Activated naive CD8-positive, alpha-beta T cell (primary cell): ENCODE data around the gene SOD2.
"Not testable (repeated sequence)": the region's sequence is repeated elsewhere in the genome, so short reads cannot be mapped to it uniquely, and the experiment has no call there.

Experiments used
- H3K27ac Mint-ChIP-seq: one replicate; pipeline ENCODE4 v1.8.0; 2021; ENCODE audit warnings: mixed read lengths
- H3K27me3 Mint-ChIP-seq: one replicate; pipeline ENCODE4 v1.8.0; 2021; ENCODE audit warnings: mixed read lengths
- H3K36me3 Mint-ChIP-seq: one replicate; pipeline ENCODE4 v1.8.0; 2021; ENCODE audit warnings: mixed read lengths
- H3K4me1 Mint-ChIP-seq: one replicate; pipeline ENCODE4 v1.8.0; 2021; ENCODE audit warnings: low read depth, mixed read lengths
- H3K4me3 Mint-ChIP-seq: one replicate; pipeline ENCODE4 v1.8.0; 2021; ENCODE audit warnings: mild to moderate bottlenecking, mixed read lengths
- H3K9me3 Mint-ChIP-seq: one replicate; pipeline ENCODE4 v1.8.0; 2021; ENCODE audit warnings: low read depth, mixed read lengths

SOD2 gene

DNA sequence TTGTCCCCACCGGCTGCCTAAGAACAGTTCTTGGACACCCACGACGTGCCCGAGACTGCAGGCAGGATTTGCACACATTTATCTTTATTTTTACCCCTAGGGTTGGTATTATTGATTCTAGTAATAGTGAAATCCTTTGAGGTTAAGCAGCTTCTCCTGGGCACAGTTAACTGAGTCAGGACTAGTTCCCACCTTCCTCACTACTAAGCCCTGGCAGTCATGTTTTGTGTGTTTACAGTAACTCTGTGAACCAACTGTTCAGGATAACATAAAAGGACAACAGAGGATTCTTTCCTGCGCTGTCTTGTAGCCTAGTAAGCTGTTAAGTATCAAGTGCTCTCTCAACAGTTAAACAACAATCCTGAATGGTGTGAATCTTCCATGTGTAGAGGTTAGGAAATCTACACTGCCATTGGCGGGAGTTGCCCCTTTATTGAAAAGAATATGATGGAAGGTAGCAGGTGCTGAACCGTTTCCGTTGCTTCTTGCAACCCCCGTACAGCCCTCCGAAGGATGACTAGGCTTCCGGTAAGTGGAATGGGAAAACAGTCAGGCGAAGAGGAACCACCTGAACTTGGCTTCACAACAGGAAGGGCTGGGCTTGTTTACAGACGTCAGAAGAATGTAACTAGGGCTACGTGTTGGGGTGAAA is 979 bp upstream of the SOD2 start:
- Mint-ChIP-seq H3K27me3 (no peaks in the 10 kb centered on the region), H3K9me3 (no peaks in the 10 kb centered on the region), H3K36me3 (peaks cover 6% of the 10 kb centered on the region), H3K4me1 (peaks cover 34% of the 10 kb centered on the region), H3K4me3 (peak overlapping the region; percentile 93), H3K27ac (peak overlapping the region; percentile 97)

DNA sequence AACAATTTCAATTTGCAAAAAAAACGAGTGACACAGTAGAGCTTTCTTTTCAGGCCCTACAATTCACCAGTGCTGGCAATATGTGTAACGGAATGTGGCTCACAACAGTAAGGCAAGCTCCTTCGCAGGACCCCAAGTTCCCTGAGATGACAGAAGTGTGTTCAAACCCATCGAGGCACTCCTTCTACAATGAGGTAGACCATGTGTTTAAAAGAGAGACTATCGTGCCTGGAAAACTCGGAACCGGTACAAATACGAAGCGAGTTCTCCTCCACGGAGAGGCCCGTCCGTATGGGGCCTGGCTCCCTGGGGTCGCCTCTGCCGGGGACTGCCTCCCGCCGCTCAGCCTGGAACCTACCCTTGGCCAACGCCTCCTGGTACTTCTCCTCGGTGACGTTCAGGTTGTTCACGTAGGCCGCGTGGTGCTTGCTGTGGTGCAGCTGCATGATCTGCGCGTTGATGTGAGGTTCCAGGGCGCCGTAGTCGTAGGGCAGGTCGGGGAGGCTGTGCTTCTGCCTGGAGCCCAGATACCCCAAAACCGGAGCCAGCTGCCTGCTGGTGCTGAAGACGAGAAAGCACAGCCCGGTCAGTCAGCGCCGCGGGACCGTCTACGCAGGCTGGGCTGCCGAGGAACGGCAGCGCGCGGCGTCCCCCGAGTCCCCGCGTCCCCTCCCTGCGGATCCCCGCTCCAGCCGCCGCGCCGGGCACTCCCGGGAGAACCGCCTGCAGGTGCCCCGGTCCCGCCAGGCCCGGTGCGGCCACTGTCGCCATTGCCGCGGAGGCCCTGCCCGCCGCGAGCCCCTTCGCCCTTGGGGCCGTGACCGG is 526 bp downstream of the SOD2 start:
- Mint-ChIP-seq H3K27ac (peak overlapping the region; percentile 92), H3K9me3 (no peaks in the 10 kb centered on the region), H3K4me3 (peak overlapping the region; percentile 85), H3K4me1 (peaks cover 45% of the 10 kb centered on the region), H3K27me3 (no peaks in the 10 kb centered on the region), H3K36me3 (peaks cover 11% of the 10 kb centered on the region)

DNA sequence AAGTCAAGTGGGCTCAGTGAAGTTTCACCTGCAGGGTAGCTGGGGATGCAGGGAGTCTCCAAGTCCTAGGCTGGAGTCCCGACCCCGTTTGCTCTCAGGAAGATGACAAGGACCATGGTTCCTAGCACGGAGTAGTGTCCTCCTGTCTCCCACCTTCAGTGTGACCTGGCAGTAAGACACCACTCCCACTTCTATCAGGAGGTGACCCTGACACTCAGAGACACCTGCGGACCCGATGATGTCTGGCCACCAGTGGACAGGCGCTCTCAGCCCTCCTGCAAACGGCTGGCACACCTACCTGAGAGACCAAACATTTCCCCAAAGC is 1.1 kb downstream of the SOD2 start:
- peaks cover 50% of the 10 kb centered on the region for H3K4me1 Mint-ChIP-seq
- no peaks in the 10 kb centered on the region for H3K9me3 Mint-ChIP-seq
- peaks cover 13% of the 10 kb centered on the region for H3K36me3 Mint-ChIP-seq
- H3K4me3 Mint-ChIP-seq, result peak overlapping the region; percentile 85
- H3K27ac Mint-ChIP-seq, result peak overlapping the region; percentile 92
- no peaks in the 10 kb centered on the region for H3K27me3 Mint-ChIP-seq

DNA sequence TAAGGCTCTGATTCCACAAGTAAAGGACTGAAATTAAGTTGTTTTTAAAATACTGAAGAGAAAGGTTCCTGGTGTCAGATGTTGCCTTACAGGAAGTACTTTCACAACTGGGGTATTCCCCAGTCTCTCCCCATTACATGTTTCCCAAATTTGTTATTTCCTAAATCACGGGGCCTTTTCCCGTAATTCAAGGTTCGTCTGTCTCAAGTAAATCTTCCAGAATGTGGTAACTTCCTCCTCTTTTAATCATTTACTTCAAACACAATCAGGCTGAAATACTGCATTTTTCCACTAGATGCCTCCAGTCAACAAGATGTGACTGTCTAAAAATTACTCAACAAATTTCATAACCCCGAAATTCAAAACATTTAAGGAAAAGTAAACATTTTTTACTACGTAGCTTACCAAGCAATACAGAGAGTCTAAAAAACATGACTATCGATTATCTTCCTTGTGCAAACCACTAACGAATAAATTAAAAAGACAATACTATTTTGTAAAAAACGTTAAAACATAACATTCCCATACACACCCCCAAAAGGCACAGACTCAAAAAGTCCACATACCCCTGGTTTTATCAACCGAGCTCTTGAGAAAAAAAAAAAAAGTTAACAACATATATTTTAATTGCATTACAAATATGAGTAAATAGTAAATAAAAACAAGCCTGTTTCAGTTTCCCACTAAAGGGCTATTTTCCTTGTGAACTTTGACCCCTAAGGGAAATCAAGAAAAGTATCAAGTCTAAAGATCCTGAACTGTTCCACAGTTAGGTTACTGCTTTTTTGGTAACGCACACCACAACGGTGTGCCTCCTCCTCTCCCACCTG is 1.7 kb downstream of the SOD2 start:
- no peaks in the 10 kb centered on the region for H3K9me3 Mint-ChIP-seq
- peak overlapping the region; percentile 92 for H3K27ac Mint-ChIP-seq
- peaks cover 54% of the 10 kb centered on the region for H3K4me1 Mint-ChIP-seq
- H3K27me3 Mint-ChIP-seq, result no peaks in the 10 kb centered on the region
- peaks cover 15% of the 10 kb centered on the region for H3K36me3 Mint-ChIP-seq
- peak overlapping the region; percentile 85 for H3K4me3 Mint-ChIP-seq

DNA sequence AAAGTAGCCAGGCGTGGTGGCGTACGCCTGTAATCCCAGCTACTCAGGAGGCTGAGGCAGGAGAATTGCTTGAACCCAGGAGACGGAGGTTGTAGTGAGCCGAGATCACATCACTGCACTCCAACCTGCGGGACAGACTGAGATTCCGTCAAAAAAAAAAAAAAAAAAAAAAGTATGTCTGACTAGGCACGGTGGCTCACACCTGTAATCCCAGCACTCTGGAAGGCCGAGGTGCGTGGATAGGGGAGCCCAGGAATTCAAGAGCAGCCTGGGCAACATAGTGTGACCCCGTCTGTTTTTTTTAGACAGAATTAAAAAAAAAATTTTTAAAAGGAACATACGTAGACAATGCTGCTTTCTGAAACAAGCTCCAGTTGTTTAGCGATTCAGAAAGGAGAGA is 2.9 kb downstream of the SOD2 start:
- H3K4me3 Mint-ChIP-seq, H3K27me3 Mint-ChIP-seq, H3K27ac Mint-ChIP-seq, H3K9me3 Mint-ChIP-seq: not testable (repeated sequence)
- H3K4me1 Mint-ChIP-seq, result peaks cover 54% of the 10 kb centered on the region
- peaks cover 17% of the 10 kb centered on the region for H3K36me3 Mint-ChIP-seq

DNA sequence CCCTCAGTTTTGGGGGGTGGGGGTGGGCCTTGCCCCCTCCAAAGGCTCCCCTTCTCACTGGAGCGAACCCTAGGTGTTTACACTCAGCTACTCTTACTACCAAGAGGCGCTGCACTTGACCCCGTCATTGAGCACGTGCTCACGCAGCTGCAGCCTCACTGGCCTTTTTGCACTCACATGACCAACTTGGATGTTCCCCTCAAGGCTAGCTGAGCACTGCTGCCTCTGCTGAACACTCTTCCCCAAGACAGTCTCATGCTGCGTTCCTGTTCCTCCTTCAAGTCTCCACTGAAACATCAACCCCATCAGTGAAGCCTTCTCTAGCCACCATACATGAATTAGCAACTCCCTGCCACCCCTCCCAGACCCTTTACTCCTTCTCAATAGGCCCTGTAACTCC is 4.0 kb downstream of the SOD2 start:
- Mint-ChIP-seq H3K27ac (no peak overlapping the region), H3K36me3 (peaks cover 17% of the 10 kb centered on the region), H3K27me3 (no peaks in the 10 kb centered on the region), H3K9me3 (no peaks in the 10 kb centered on the region), H3K4me1 (peaks cover 44% of the 10 kb centered on the region), H3K4me3 (peak overlapping the region; percentile 27)

DNA sequence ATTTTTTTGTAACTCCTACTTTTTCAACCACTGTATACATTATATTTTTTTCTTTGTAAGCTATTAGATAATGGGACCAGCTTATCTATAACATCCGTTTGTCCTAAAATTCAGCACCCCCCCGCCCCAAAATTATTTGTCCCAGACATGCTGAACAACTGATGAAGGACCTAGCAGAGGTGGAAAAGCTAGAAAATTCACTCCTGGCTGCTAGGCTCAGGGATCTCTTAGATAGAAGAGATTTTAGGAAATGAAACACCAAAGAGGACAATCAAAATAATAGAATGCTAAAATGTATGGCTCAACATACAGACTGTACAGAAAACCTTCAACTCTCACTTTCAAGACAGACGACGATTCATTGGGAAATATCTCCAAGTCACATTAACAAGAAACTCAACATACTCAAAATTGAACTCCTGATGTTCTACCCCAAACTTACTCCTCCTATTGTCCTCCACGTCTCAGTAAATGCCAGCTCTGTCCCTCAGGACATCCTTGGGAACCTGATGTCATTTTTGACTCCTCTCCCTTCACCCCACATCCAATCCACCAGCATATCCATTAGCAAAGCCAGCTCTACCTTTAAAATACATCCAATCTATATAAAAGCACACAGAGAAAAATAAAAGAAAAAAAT is 4.7 kb downstream of the SOD2 start:
- Mint-ChIP-seq H3K9me3 (no peaks in the 10 kb centered on the region), H3K27me3 (no peaks in the 10 kb centered on the region), H3K36me3 (peaks cover 17% of the 10 kb centered on the region), H3K4me1 (peaks cover 41% of the 10 kb centered on the region), H3K4me3 (peak overlapping the region; percentile 1), H3K27ac (no peak overlapping the region)

DNA sequence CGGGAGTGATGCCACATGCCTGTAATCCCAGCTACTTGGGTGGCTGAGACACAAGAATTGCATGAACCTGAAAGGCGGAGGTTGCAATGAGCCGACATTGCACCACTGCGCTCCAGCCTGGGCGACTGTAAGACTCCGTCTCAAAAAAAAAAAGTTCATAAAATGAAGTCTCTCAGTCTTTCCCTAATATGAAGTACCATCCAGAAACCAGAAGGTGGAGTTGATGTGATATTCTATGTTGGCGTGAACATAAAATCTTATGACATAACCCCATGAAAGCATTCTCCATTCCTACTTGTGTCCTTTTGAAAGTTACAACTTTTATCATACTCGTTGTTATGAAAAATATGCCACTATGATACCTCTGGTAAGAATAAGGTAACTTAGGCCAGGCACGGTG is 5.7 kb downstream of the SOD2 start:
- Mint-ChIP-seq H3K9me3 (no peaks in the 10 kb centered on the region), H3K27ac (no peak overlapping the region), H3K4me3 (no peak overlapping the region), H3K27me3 (no peaks in the 10 kb centered on the region), H3K4me1 (peaks cover 41% of the 10 kb centered on the region), H3K36me3 (peaks cover 17% of the 10 kb centered on the region)

DNA sequence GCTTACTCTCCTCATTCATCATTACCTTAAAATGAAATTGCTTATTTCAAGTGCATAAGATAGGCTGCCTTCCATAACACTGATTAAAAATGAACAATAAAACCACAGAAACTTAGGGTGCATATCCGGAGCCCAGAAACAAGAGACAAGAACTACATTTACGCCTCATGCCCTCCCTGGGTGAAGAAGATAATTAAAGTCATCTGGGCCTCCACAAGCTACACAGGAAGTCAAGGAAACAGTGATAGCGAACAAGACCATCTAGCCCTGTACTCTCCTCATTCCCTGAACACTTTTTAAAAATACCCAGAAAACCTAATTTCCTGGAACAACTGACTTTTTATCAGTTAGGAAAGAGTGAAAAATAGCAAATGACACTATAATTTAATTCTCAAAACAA is 6.3 kb downstream of the SOD2 start:
- H3K36me3 Mint-ChIP-seq, result peaks cover 18% of the 10 kb centered on the region

DNA sequence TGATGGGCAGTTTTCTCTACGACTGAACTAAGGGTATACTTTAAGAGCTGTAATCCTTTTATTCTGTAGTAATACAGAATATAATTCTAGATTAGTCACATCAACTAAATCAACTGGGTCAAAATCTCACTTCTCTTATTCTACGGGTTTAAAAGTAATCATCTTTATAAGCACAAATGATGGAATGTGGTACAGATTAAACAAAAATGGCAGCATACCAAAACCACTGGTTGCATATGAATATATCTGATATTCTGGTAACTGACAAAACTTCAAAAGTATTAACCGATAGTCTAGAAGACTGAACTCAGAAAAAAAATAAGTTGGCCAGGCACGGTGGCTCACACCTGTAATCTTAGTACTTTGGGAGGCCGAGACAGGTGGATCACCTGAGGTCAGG is 7.0 kb downstream of the SOD2 start:
- Mint-ChIP-seq H3K9me3 (no peaks in the 10 kb centered on the region), H3K4me1 (peaks cover 32% of the 10 kb centered on the region), H3K4me3 (no peak overlapping the region), H3K27ac (no peak overlapping the region), H3K27me3 (no peaks in the 10 kb centered on the region), H3K36me3 (peaks cover 16% of the 10 kb centered on the region)

More for the DNA sequence above, 6.3 kb downstream of the SOD2 start:
- Mint-ChIP-seq H3K9me3 (no peaks in the 10 kb centered on the region), H3K4me3 (no peak overlapping the region), H3K4me1 (peaks cover 35% of the 10 kb centered on the region), H3K27ac (peak overlapping the region; percentile 84), H3K27me3 (no peaks in the 10 kb centered on the region)

DNA sequence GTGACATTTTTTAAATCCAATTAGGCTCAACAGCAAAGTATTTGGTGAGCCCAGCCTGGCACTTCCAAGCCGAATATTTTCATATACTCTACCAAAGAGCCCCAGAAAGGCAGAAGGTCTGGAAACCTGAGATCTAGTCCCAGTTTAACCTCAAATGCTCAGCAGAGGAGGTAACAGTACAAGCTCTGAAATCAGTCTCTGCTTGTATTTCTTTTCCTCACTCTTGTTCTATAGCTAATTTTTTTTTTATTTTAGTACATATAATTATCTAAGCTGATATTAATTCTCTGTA is 9.1 kb downstream of the SOD2 start:
- Mint-ChIP-seq H3K36me3 (peaks cover 13% of the 10 kb centered on the region), H3K4me3 (no peak overlapping the region), H3K4me1 (peaks cover 32% of the 10 kb centered on the region), H3K9me3 (no peaks in the 10 kb centered on the region), H3K27me3 (no peaks in the 10 kb centered on the region), H3K27ac (no peak overlapping the region)

DNA sequence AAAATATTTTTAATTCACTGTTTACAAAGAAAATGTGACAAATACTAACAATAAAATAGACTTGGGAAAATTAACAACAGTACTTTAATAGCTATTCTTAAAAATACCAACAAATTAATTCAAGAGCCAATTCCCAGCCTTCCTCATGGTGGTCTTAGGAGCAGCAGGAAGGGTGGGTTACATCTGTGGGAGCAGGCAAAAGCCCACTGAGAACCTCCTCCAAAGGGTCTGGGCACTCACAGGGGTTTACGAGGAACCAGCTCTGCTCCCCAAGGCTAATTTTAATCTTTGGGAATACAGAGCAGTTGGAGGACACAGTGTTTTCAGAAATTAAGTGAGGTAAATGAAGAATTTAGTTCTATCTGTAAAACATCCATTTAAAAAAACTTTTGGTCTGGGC is 10.2 kb downstream of the SOD2 start:
- Mint-ChIP-seq H3K9me3 (no peaks in the 10 kb centered on the region), H3K36me3 (peaks cover 10% of the 10 kb centered on the region), H3K4me1 (peaks cover 22% of the 10 kb centered on the region), H3K4me3 (no peak overlapping the region), H3K27ac (no peak overlapping the region), H3K27me3 (no peaks in the 10 kb centered on the region)

DNA sequence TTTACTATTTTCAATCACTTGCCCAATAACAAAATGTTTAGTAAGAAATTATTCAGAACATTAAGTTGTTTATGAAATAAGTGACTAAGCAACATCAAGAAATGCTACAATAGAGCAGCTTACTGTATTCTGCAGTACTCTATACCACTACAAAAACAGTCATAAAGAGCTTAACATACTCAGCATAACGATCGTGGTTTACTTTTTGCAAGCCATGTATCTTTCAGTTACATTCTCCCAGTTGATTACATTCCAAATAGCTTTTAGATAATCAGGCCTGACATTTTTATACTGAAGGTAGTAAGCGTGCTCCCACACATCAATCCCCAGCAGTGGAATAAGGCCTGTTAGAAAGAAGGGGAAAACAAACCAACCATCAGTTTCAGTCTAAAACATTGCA is 10.7 kb downstream of the SOD2 start:
- Mint-ChIP-seq H3K27ac (no peak overlapping the region), H3K4me3 (no peak overlapping the region), H3K27me3 (no peaks in the 10 kb centered on the region), H3K9me3 (no peaks in the 10 kb centered on the region), H3K36me3 (peaks cover 7% of the 10 kb centered on the region), H3K4me1 (peaks cover 19% of the 10 kb centered on the region)

DNA sequence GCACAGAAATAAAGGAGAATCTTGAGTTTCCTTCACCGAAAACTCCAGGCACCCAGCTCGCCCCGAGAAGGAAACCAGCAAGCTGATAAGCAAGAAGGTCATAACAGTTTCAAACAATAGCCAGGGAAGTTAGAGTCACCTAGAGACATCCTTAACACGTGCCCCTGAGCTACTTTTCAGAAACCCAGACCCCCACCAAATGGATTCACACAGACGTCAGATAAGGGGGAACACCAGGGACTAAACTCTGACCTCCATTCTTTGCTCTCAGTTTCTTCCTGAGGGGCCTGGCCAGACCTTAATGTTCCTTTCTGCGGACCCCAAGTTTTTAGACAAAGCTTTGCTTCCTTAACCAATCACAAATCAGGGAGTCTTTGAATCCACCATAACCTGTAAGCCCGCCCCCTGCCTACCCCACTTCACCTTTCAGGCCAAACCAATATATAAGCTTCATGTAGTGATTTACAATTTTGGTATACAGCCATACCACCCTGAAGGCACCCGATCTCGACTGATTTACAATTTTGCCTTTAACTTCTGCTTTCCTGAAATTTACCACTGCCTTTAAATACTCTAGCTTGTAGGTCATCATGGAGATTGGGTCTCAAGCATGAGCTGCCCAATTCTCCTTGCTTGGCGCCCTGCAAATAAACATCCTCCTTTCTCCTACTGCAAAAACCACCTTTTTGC is 11.7 kb downstream of the SOD2 start:
- peaks cover 12% of the 10 kb centered on the region for H3K4me1 Mint-ChIP-seq
- H3K36me3 Mint-ChIP-seq, result peaks cover 5% of the 10 kb centered on the region
- no peaks in the 10 kb centered on the region for H3K9me3 Mint-ChIP-seq
- H3K4me3 Mint-ChIP-seq, result no peak overlapping the region
- H3K27me3 Mint-ChIP-seq, result no peaks in the 10 kb centered on the region
- peak overlapping the region; percentile 18 for H3K27ac Mint-ChIP-seq
